Osteoblast (primary cell): ENCODE measurements around the gene TP53AIP1. TPM values are rescaled to one million over a fixed set of nuclear protein-coding genes. Genes with fewer than 3 reads are reported as not detected.

Source experiments
- DNase-seq: peaks from one replicate; pipeline ENCODE4 v3.0.0; 2011; ENCODE audit warnings: low spot score, mixed read lengths; ENCODE audit not compliant: insufficient read length; ENCODE audit errors: missing footprints
- H2AFZ ChIP-seq: 2 replicates; pipeline ENCODE4 v1.6.0; 2011; ENCODE audit warnings: mild to moderate bottlenecking, low read length
- H3K27ac ChIP-seq: 2 replicates; pipeline ENCODE4 v1.5.1; 2011; ENCODE audit warnings: mild to moderate bottlenecking, low read depth, low read length, moderate library complexity
- H3K27me3 ChIP-seq: 2 replicates; pipeline ENCODE4 v1.6.0; 2012; ENCODE audit warnings: mild to moderate bottlenecking, control low read depth, inconsistent platforms, low read length, moderate library complexity; ENCODE audit not compliant: insufficient read depth
- H3K36me3 ChIP-seq: 2 replicates; pipeline ENCODE4 v1.5.1; 2011; ENCODE audit warnings: mild to moderate bottlenecking, low read length, control low read depth, moderate library complexity; ENCODE audit not compliant: insufficient read depth
- H3K4me1 ChIP-seq: 2 replicates; pipeline ENCODE4 v1.5.1; 2011; ENCODE audit warnings: mild to moderate bottlenecking, low read length, control low read depth, moderate library complexity; ENCODE audit not compliant: insufficient read depth
- H3K4me2 ChIP-seq: 2 replicates; pipeline ENCODE4 v1.6.0; 2011; ENCODE audit warnings: mild to moderate bottlenecking, low read length; ENCODE audit not compliant: insufficient read depth
- H3K4me3 ChIP-seq: fragments of 200-600 bp; sonication (generic); 3 replicates; pipeline ENCODE4 v1.5.1; 2012; ENCODE audit warnings: mild to moderate bottlenecking, low read length, inconsistent platforms; ENCODE audit not compliant: insufficient read depth
- H3K79me2 ChIP-seq: 2 replicates; pipeline ENCODE4 v1.6.0; 2012; ENCODE audit warnings: mild to moderate bottlenecking, low read length, control low read depth, inconsistent platforms; ENCODE audit not compliant: insufficient read depth
- H3K9me3 ChIP-seq: 2 replicates; pipeline ENCODE4 v1.5.1; 2011; ENCODE audit warnings: low read depth, low read length, control low read depth
- H4K20me1 ChIP-seq: 2 replicates; pipeline ENCODE4 v1.6.0; 2012; ENCODE audit warnings: mild to moderate bottlenecking, low read length, control low read depth; ENCODE audit not compliant: insufficient read depth
- CTCF ChIP-seq: IDR thresholded peaks from 2 replicates; pipeline ENCODE4 v1.5.1; 2011; ENCODE audit warnings: mild to moderate bottlenecking, low read depth, low read length, moderate library complexity; ENCODE audit errors: extremely low read depth
- total RNA-seq: library from RNA; depleted of rRNA; stranded (reverse); fragments of >200 nt; gene quantifications from 2 replicates; pipeline ENCODE4 v1.2.3, GENCODE V29; 2012

TP53AIP1 gene
- total RNA-seq, 1 donor, result under 0.01 TPM

- no peaks in the 10 kb centered on the region for H3K4me1 ChIP-seq
- H3K9me3 ChIP-seq, result no peaks in the 10 kb centered on the region
- no peak overlapping the region for H2AFZ ChIP-seq
- no peak overlapping the region for H3K4me2 ChIP-seq
- H3K4me3 ChIP-seq, result no peak overlapping the region
- H3K79me2 ChIP-seq, result no peaks in the 10 kb centered on the region
- no peak overlapping the region for H3K27ac ChIP-seq
- H3K36me3 ChIP-seq, result no peaks in the 10 kb centered on the region
- peaks cover 4% of the 10 kb centered on the region for H3K27me3 ChIP-seq
- H4K20me1 ChIP-seq, result no peaks in the 10 kb centered on the region
- no peak for TF ChIP-seq CTCF
- no peak for DNase-seq
Measured at GRCh38 chr11:128946648-128947047, 4.0 kb upstream of the TP53AIP1 start.

GRCh38 chr11:128943428-128943976, 831 bp upstream of the TP53AIP1 start:
- no peak overlapping the region for H3K4me3 ChIP-seq
- DNase-seq, result no peak

GRCh38 chr11:128942272-128942612, 429 bp downstream of the TP53AIP1 start:
- H3K4me2 ChIP-seq, result no peak overlapping the region
- H4K20me1 ChIP-seq, result no peaks in the 10 kb centered on the region
- peaks cover 4% of the 10 kb centered on the region for H3K27me3 ChIP-seq
- no peak overlapping the region for H3K4me3 ChIP-seq
- TF ChIP-seq CTCF, result no peak
- no peaks in the 10 kb centered on the region for H3K9me3 ChIP-seq
- H3K4me1 ChIP-seq, result no peaks in the 10 kb centered on the region
- no peak overlapping the region for H3K27ac ChIP-seq
- H2AFZ ChIP-seq, result no peak overlapping the region
- H3K79me2 ChIP-seq, result no peaks in the 10 kb centered on the region
- H3K36me3 ChIP-seq, result no peaks in the 10 kb centered on the region
- no peak for DNase-seq

More at GRCh38 chr11:128943428-128943976, 831 bp upstream of the TP53AIP1 start:
- Histone ChIP-seq H3K4me2 (no peak overlapping the region), H2AFZ (no peak overlapping the region), H3K79me2 (no peaks in the 10 kb centered on the region), H3K27ac (no peak overlapping the region), H3K4me1 (no peaks in the 10 kb centered on the region), H3K27me3 (peaks cover 4% of the 10 kb centered on the region), H4K20me1 (no peaks in the 10 kb centered on the region), H3K36me3 (no peaks in the 10 kb centered on the region), H3K9me3 (no peaks in the 10 kb centered on the region)
- TF ChIP-seq CTCF, result no peak

- no peaks in the 10 kb centered on the region for H3K4me1 ChIP-seq
- peaks cover 4% of the 10 kb centered on the region for H3K27me3 ChIP-seq
- DNase-seq, result no peak
- no peak overlapping the region for H2AFZ ChIP-seq
- H3K4me2 ChIP-seq, result no peak overlapping the region
- no peaks in the 10 kb centered on the region for H3K9me3 ChIP-seq
- no peaks in the 10 kb centered on the region for H3K79me2 ChIP-seq
- no peaks in the 10 kb centered on the region for H4K20me1 ChIP-seq
- no peak overlapping the region for H3K4me3 ChIP-seq
- no peaks in the 10 kb centered on the region for H3K36me3 ChIP-seq
- TF ChIP-seq CTCF, result no peak
- H3K27ac ChIP-seq, result no peak overlapping the region
Measured at GRCh38 chr11:128941573-128942271, 949 bp downstream of the TP53AIP1 start.
